H1 (cell line): ENCODE measurements around the gene ANAPC2. TPM values are rescaled to one million over a fixed set of nuclear protein-coding genes. Genes with fewer than 3 reads are reported as not detected.

Experiments used
- CTCF ChIA-PET: fragments of 300-600 bp; sonication (Branson Sonifier 250); formaldehyde crosslinking; loops from one replicate; lab custom pipeline; 2021; ENCODE audit not compliant: partially characterized antibody; lab: Charles Lee
- POLR2A ChIA-PET: fragments of 300-600 bp; sonication (Branson Sonifier 250); formaldehyde crosslinking; loops from one replicate; lab custom pipeline; 2021; ENCODE audit warnings: inconsistent platforms; ENCODE audit not compliant: partially characterized antibody; lab: Charles Lee
- DNase-seq, 2 experiments: peaks; one replicate each; pipeline versions ENCODE4 v3.0.0 to v3.0.0-alpha.2; 2010 to 2022; ENCODE audit warnings: low spot score in 2 of 2, low read depth in 1 of 2, mixed read lengths in 1 of 2
- FAIRE-seq: peaks from 2 replicates; lab custom pipeline; 2011; peaks lifted over from hg19 to GRCh38; lab: Jason Lieb, UNC
- H2AFZ ChIP-seq: 2 replicates; pipeline ENCODE4 v1.8.1; 2012; ENCODE audit warnings: low read length, inconsistent platforms
- H2AK5ac ChIP-seq: 2 replicates; pipeline ENCODE4 v1.6.1; 2013; ENCODE audit warnings: low read depth, low read length
- H2BK120ac ChIP-seq: replicated peaks from 2 replicates; pipeline ENCODE3; 2013; ENCODE audit warnings: low read depth, low read length, inconsistent platforms
- H2BK12ac ChIP-seq: 2 replicates; pipeline ENCODE4 v1.6.1; 2013; ENCODE audit warnings: low read depth, low read length
- H2BK15ac ChIP-seq: 2 replicates; pipeline ENCODE4 v1.6.1; 2013; ENCODE audit warnings: low read length
- H2BK20ac ChIP-seq: 2 replicates; pipeline ENCODE4 v1.6.1; 2013; ENCODE audit warnings: low read length
- H2BK5ac ChIP-seq: 2 replicates; pipeline ENCODE4 v1.6.1; 2013; ENCODE audit warnings: low read depth, low read length
- H3K14ac ChIP-seq: 2 replicates; pipeline ENCODE4 v1.6.1; 2013; ENCODE audit warnings: inconsistent platforms; ENCODE audit not compliant: insufficient read length
- H3K18ac ChIP-seq: 2 replicates; pipeline ENCODE4 v1.6.1; 2013; ENCODE audit warnings: low read length; ENCODE audit errors: extremely low read depth
- H3K23ac ChIP-seq: 2 replicates; pipeline ENCODE4 v1.6.1; 2013; ENCODE audit warnings: inconsistent platforms; ENCODE audit not compliant: insufficient read length
- H3K23me2 ChIP-seq: 2 replicates; pipeline ENCODE4 v1.6.1; 2013; ENCODE audit warnings: low read depth, low read length
- H3K27ac ChIP-seq: 2 replicates; pipeline ENCODE4 v1.6.1; 2011; ENCODE audit warnings: low read depth, low read length, inconsistent platforms
- H3K27me3 ChIP-seq, 4 experiments: replicated peaks in 1 of 4; 1 replicate in 1 of 4; 2 replicates in 3 of 4; pipeline versions ENCODE4 v1.6.1 to v1.8.1; 2011 to 2013; ENCODE audit warnings: low read length in 3 of 4, mild to moderate bottlenecking in 3 of 4, inconsistent platforms in 2 of 4, mixed read lengths in 2 of 4, moderate library complexity in 1 of 4; ENCODE audit not compliant: control insufficient read depth in 3 of 4, insufficient read depth in 3 of 4; ENCODE audit errors: extremely low read depth in 1 of 4
- H3K36me3 ChIP-seq, 4 experiments: 2 replicates each; pipeline versions ENCODE4 v1.6.1 to v1.8.1; 2011 to 2013; ENCODE audit warnings: mild to moderate bottlenecking in 4 of 4, low read length in 3 of 4, moderate library complexity in 2 of 4, control low read depth in 1 of 4, inconsistent platforms in 1 of 4; ENCODE audit not compliant: insufficient read depth in 4 of 4, control insufficient read depth in 2 of 4
- H3K4ac ChIP-seq: replicated peaks from 2 replicates; pipeline ENCODE3; 2013; ENCODE audit warnings: low read length, low read depth, mixed read lengths, inconsistent platforms; ENCODE audit not compliant: insufficient read length
- H3K4me1 ChIP-seq, 4 experiments: replicated peaks in 1 of 4; 1 replicate in 1 of 4; 2 replicates in 3 of 4; pipeline versions ENCODE4 v1.6.1 to v1.8.1; 2011 to 2013; ENCODE audit warnings: low read length in 3 of 4, inconsistent platforms in 2 of 4, mixed read lengths in 1 of 4; ENCODE audit not compliant: insufficient read depth in 4 of 4, control insufficient read depth in 3 of 4
- H3K4me2 ChIP-seq, 2 experiments: 2 replicates each; pipeline versions ENCODE4 v1.6.1 to v1.8.1; 2011 to 2013; ENCODE audit warnings: low read depth in 2 of 2, low read length in 2 of 2, control low read depth in 1 of 2, inconsistent platforms in 1 of 2, mild to moderate bottlenecking in 1 of 2; ENCODE audit not compliant: insufficient read depth in 1 of 2
- H3K4me3 ChIP-seq, 4 experiments: fragments of 200-600, 300-600 bp in 1 of 4; sonication (generic), shearing (Covaris generic), sonication (Bioruptor Twin) in 1 of 4; 2 replicates each; pipeline versions ENCODE4 v1.5.1 to v1.8.1; 2011 to 2016; ENCODE audit warnings: low read length in 4 of 4, low read depth in 3 of 4, control low read depth in 2 of 4, inconsistent platforms in 2 of 4, mild to moderate bottlenecking in 2 of 4, mixed read lengths in 1 of 4, moderate library complexity in 1 of 4; ENCODE audit not compliant: insufficient read depth in 2 of 4; ENCODE audit errors: extremely low read depth in 1 of 4
- H3K56ac ChIP-seq: replicated peaks from 2 replicates; pipeline ENCODE3; 2013; ENCODE audit warnings: low read depth, mild to moderate bottlenecking, mixed read lengths, low read length, inconsistent platforms; ENCODE audit not compliant: insufficient read length
- H3K79me1 ChIP-seq: 2 replicates; pipeline ENCODE4 v1.6.1; 2013; ENCODE audit warnings: low read depth, low read length, control low read depth
- H3K79me2 ChIP-seq, 2 experiments: 2 replicates each; pipeline versions ENCODE4 v1.6.1 to v1.8.1; 2012 to 2013; ENCODE audit warnings: low read length in 2 of 2, mild to moderate bottlenecking in 2 of 2, inconsistent platforms in 1 of 2; ENCODE audit not compliant: insufficient read depth in 2 of 2, control insufficient read depth in 1 of 2
- H3K9ac ChIP-seq, 4 experiments: replicated peaks in 1 of 4; 1 replicate in 1 of 4; 2 replicates in 3 of 4; pipeline versions ENCODE4 v1.6.1 to v1.8.1; 2011 to 2013; ENCODE audit warnings: low read depth in 3 of 4, low read length in 3 of 4, control low read depth in 2 of 4, mild to moderate bottlenecking in 2 of 4, moderate library complexity in 2 of 4, inconsistent platforms in 1 of 4; ENCODE audit errors: extremely low read depth in 1 of 4
- H3K9me3 ChIP-seq, 2 experiments: 2 replicates each; pipeline versions ENCODE4 v1.6.1 to v1.8.1; 2012 to 2013; ENCODE audit warnings: mild to moderate bottlenecking in 2 of 2, moderate library complexity in 2 of 2, control low read depth in 1 of 2, inconsistent platforms in 1 of 2, low read depth in 1 of 2, low read length in 1 of 2, mixed read lengths in 1 of 2; ENCODE audit not compliant: insufficient read depth in 2 of 2
- H4K20me1 ChIP-seq, 2 experiments: replicated peaks in 1 of 2; 2 replicates each; pipeline versions ENCODE3 to v1.8.1; 2011 to 2013; ENCODE audit warnings: inconsistent platforms in 2 of 2, low read length in 2 of 2, mild to moderate bottlenecking in 1 of 2; ENCODE audit not compliant: insufficient read depth in 2 of 2, control insufficient read depth in 1 of 2
- H4K5ac ChIP-seq: 2 replicates; pipeline ENCODE4 v1.6.1; 2013; ENCODE audit warnings: low read length, low read depth, mixed read lengths, inconsistent platforms; ENCODE audit not compliant: insufficient read length
- H4K8ac ChIP-seq: 2 replicates; pipeline ENCODE4 v1.8.0; 2013; ENCODE audit warnings: mild to moderate bottlenecking, moderate library complexity, low read length, inconsistent platforms; ENCODE audit not compliant: insufficient read depth; ENCODE audit errors: extremely low read depth
- H4K91ac ChIP-seq: replicated peaks from 2 replicates; pipeline ENCODE3; 2013; ENCODE audit warnings: low read length, mixed read lengths, inconsistent platforms; ENCODE audit not compliant: insufficient read length
- ATF3 ChIP-seq: IDR thresholded peaks from 2 replicates; pipeline ENCODE4 v1.6.1; 2011; ENCODE audit warnings: low read depth, mild to moderate bottlenecking, low read length; ENCODE audit not compliant: insufficient read depth
- BACH1 ChIP-seq: IDR thresholded peaks from 2 replicates; pipeline ENCODE4 v1.6.1; 2012; ENCODE audit warnings: low read length, improper control_type of control experiment
- KDM5A ChIP-seq: fragments of 200-600 bp; IDR thresholded peaks from 2 replicates; pipeline ENCODE4 v1.7.1; 2012; ENCODE audit warnings: mild to moderate bottlenecking, low read length, inconsistent platforms, mixed read lengths
- RAD21 ChIP-seq, 2 experiments: IDR thresholded peaks in 1 of 2; conservative IDR thresholded peaks in 1 of 2; 2 replicates each; pipeline ENCODE4 v1.6.1; 2011; ENCODE audit warnings: low read depth in 2 of 2, low read length in 2 of 2, improper control_type of control experiment in 1 of 2, inconsistent platforms in 1 of 2, mild to moderate bottlenecking in 1 of 2, moderate library complexity in 1 of 2
- RFX5 ChIP-seq: IDR thresholded peaks from 2 replicates; pipeline ENCODE4 v1.6.1; 2011; ENCODE audit warnings: low read depth, low read length, improper control_type of control experiment, borderline replicate concordance
- SIN3A ChIP-seq, 2 experiments: IDR thresholded peaks in 1 of 2; conservative IDR thresholded peaks in 1 of 2; 2 replicates each; pipeline ENCODE4 v1.6.1; 2011 to 2012; ENCODE audit warnings: low read length in 2 of 2, improper control_type of control experiment in 1 of 2, low read depth in 1 of 2, mild to moderate bottlenecking in 1 of 2
- SIX5 ChIP-seq: IDR thresholded peaks from 2 replicates; pipeline ENCODE4 v1.6.1; 2011; ENCODE audit warnings: mild to moderate bottlenecking, low read depth, low read length
- SP1 ChIP-seq: IDR thresholded peaks from 2 replicates; pipeline ENCODE4 v1.6.1; 2011; ENCODE audit warnings: low read depth, low read length
- ZNF274 ChIP-seq: IDR thresholded peaks from 2 replicates; pipeline ENCODE4 v1.7.0; 2012; ENCODE audit warnings: low read length, borderline replicate concordance; ENCODE audit errors: extremely low read depth
- WGBS, 2 experiments: shearing (Covaris generic) in 1 of 2; methylation state at CpG; one replicate each; pipeline versions ENCODE4 v1.1.6 to v1.1.7; 2013 to 2015; ENCODE audit warnings: low lambda C conversion rate in 2 of 2, mixed read lengths in 2 of 2, inconsistent platforms in 1 of 2, low coverage in 1 of 2, missing lambda C conversion rate in 1 of 2; ENCODE audit not compliant: insufficient replicate concordance in 2 of 2, insufficient coverage in 1 of 2, insufficient read length in 1 of 2; ENCODE audit errors: extremely low coverage in 1 of 2, missing lambda C conversion rate in 1 of 2; 5-methylcytosine and 5-hydroxymethylcytosine counted together
- polyA plus RNA-seq, 7 experiments: library from polyadenylated mRNA; depleted of rRNA in 3 of 7; stranded (reverse) in 5 of 7; unstranded in 2 of 7; fragments of >200 nt in 5 of 7; fragments of 200-250 nt in 2 of 7; gene quantifications; 1 replicate in 5 of 7; 2 replicates in 1 of 7; 4 replicates in 1 of 7; pipeline versions ENCODE4 v1.2.1 to v1.2.3, GENCODE V29; 2011 to 2013; ENCODE audit warnings: missing spikeins in 2 of 7, mixed read lengths in 2 of 7
- total RNA-seq: library from RNA; stranded (reverse); fragmentation: NEBNext Ultra II Directional; extraction: Animal tissue kit (Norgen Biotek cat#: 25700); gene quantifications from 2 replicates; pipeline ENCODE4 v1.2.1, GENCODE V29; 2021
- TF ChIP-seq, protein P1 (sequence below): IDR thresholded peaks from 2 replicates; pipeline ENCODE4 v1.6.1; 2012; ENCODE audit warnings: inconsistent platforms

The ANAPC2 gene
- total and polyA plus RNA-seq, 2 of the 8 experiments (the other 6 are each of a cell fraction or from before 2014, with no cell fraction given), result 30.2 to 37.7 TPM

DNA sequence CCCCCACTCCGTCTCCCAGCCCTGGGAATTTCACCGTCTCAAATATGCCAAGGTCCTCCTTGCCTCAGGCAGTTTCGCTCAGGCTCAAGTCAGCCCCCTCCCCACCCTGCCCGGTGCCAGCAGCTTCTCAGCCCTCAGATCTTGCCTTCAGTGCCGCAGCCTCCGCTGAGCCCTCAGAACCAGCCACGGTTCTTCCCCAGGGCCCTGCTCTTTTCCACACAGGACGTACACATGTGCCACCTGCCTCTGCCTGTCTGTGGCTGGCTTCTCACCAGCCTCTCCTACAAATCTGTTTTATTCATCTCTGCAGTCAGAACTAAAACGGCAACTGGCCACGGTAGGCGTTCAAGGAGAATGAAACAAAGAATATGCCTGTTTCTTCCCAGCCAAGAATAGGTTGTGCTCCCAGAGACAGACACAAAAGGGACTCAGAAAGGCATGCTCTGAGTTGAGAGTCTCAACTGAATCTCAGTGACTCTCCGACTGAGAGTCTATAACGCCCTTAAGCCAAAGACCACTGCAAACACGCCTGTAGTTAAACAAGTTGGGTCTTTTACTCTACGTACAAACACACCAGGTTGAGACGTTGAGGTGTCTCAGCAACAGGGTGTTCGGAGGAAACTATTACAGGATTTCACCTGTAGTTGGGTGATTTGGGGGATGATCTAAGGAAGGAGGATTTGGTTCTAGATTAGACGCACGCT, 60.0 kb downstream of the ANAPC2 start:
- Histone ChIP-seq H3K27me3 (peaks cover 0 to 6% (median 4%) of the 10 kb centered on the region in 4 experiments; a peak in 4 of 7 replicates), H3K56ac (no peak overlapping the region), H2BK120ac (no peak overlapping the region), H3K9me3 (no peaks in the 10 kb centered on the region), H3K4ac (no peak overlapping the region), H3K4me2 (peak overlapping the region; percentile 70 to 97), H4K5ac (no peak overlapping the region), H2AFZ (no peak overlapping the region), H3K9ac (0 out of 7 replicates have a peak overlapping the region, but pooled peaks of 1 of the 4 experiments have one; percentile 72), H3K4me1 (peaks cover 0 to 11% (median 5%) of the 10 kb centered on the region in 4 experiments; a peak in 4 of 7 replicates), H2BK15ac (no peak overlapping the region), H3K27ac (no peak overlapping the region), H3K36me3 (no peaks in the 10 kb centered on the region), H2BK20ac (no peak overlapping the region), H4K91ac (no peak overlapping the region), H3K79me2 (peaks cover 0 to 7% of the 10 kb centered on the region in 2 experiments; a peak in 1 of 4 replicates), H3K23me2 (peaks cover 7% of the 10 kb centered on the region; the same call in 1 of the 2 replicates), H3K23ac (no peak overlapping the region), H3K79me1 (peaks cover 2% of the 10 kb centered on the region; the same call in 1 of the 2 replicates), H4K8ac (no peak overlapping the region), H2BK5ac (no peak overlapping the region), H3K18ac (no peak overlapping the region), H3K4me3 (peak overlapping the region; percentile 70 to 83 (median 77); a peak in 7 of 8 replicates), H4K20me1 (no peaks in the 10 kb centered on the region), H3K14ac (no peak overlapping the region), H2AK5ac (no peak overlapping the region), H2BK12ac (no peak overlapping the region)
- ChIA-PET CTCF (interaction anchor here (0.6 to 1.8 kb wide), 9 partner anchors 10 to 309 kb away, joined by 3 to 8 read pairs (median 4); partner anchors contain the start of gene TMEM210), POLR2A (interaction anchor here (0.9 to 2.4 kb wide), 7 partner anchors 35 to 112 kb away, joined by 3 to 14 read pairs (median 6); partner anchors contain the start of genes LRRC26, TMEM210 and TPRN)
- FAIRE-seq (no peak), DNase-seq (no peak)
- 87% methylated on average over 19 of the region's 19 CpGs; no CpG with 5 or more reads in 1 of the 2 experiments for WGBS, 2 experiments
- TF ChIP-seq ZNF274 (no peak), SIX5 (no peak), SP1 (no peak), BACH1 (no peak), KDM5A (no peak), SIN3A (conservative IDR thresholded peaks at IDR 0.05 in 1 of 2, IDR thresholded peaks at IDR 0.05 in 1 of 2; ENCODE audit: low read depth in 1 of 2, low read length in 2 of 2) (no peak), ATF3 (no peak), RFX5 (no peak), RAD21 (IDR thresholded peaks at IDR 0.05 in 1 of 2, conservative IDR thresholded peaks at IDR 0.05 in 1 of 2; ENCODE audit: low read depth in 2 of 2, low read length in 2 of 2) (no peak)
- TF ChIP-seq, protein P1, sequence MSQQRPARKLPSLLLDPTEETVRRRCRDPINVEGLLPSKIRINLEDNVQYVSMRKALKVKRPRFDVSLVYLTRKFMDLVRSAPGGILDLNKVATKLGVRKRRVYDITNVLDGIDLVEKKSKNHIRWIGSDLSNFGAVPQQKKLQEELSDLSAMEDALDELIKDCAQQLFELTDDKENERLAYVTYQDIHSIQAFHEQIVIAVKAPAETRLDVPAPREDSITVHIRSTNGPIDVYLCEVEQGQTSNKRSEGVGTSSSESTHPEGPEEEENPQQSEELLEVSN, result no peak
